DMS 273 treated with DMSO at 0.1 percent for 48 hours (cell line): ENCODE data around the gene NAA40.

Experiments
- DNase-seq: peaks from one replicate; lab custom pipeline; 2025; lab: John Stamatoyannopoulos, UW

NAA40 gene

GRCh38 chr11:63913866-63914830, 24.7 kb upstream of the NAA40 start:
- DNase-seq, result no peak

GRCh38 chr11:63914896-63915691, 23.7 kb upstream of the NAA40 start:
- DNase-seq, result no peak

- no peak for DNase-seq
Observed at GRCh38 chr11:63915961-63916836, 22.6 kb upstream of the NAA40 start.

- DNase-seq, result peak; percentile 60
Observed at GRCh38 chr11:63916837-63917691, 21.7 kb upstream of the NAA40 start, which contains the start of gene RCOR2. Gene RCOR2 (minus strand): TSS chr11:63917164. CDS start chr11:63916456, 708 bp downstream.

GRCh38 chr11:63917692-63918506, 20.9 kb upstream of the NAA40 start:
- DNase-seq, result peak; percentile 96

- DNase-seq, result no peak
Observed at GRCh38 chr11:63918507-63919191, 20.2 kb upstream of the NAA40 start.

GRCh38 chr11:63919267-63920125, 19.3 kb upstream of the NAA40 start:
- peak; percentile 68 for DNase-seq

GRCh38 chr11:63920126-63920938, 18.5 kb upstream of the NAA40 start:
- DNase-seq, result no peak

- no peak for DNase-seq
Observed at GRCh38 chr11:63920939-63921417, 17.8 kb upstream of the NAA40 start.

- DNase-seq, result no peak
Observed at GRCh38 chr11:63922673-63923192, 16.1 kb upstream of the NAA40 start.

- no peak for DNase-seq
Observed at GRCh38 chr11:63923319-63923718, 15.5 kb upstream of the NAA40 start.

GRCh38 chr11:63929616-63930015, 9.2 kb upstream of the NAA40 start:
- DNase-seq, result no peak

GRCh38 chr11:63931045-63931444, 7.8 kb upstream of the NAA40 start:
- DNase-seq, result no peak

GRCh38 chr11:63931876-63932275, 6.9 kb upstream of the NAA40 start:
- no peak for DNase-seq

- no peak for DNase-seq
Observed at GRCh38 chr11:63933459-63933858, 5.3 kb upstream of the NAA40 start.

- no peak for DNase-seq
Observed at GRCh38 chr11:63937713-63938478, 906 bp upstream of the NAA40 start.
